SK-N-MC (cell line): ENCODE data around the gene GLYATL1B.
"Not testable (repeated sequence)": the region's sequence is repeated elsewhere in the genome, so short reads cannot be mapped to it uniquely, and the experiment has no call there.

Experiments
- EZH2 ChIP-seq: fragments of 200-600 bp; sonication (generic); IDR thresholded peaks from one replicate; pipeline ENCODE4 v1.6.1; 2017; ENCODE audit warnings: antibody characterized with exemption
- POLR2AphosphoS5 ChIP-seq: IDR thresholded peaks from 2 replicates; pipeline ENCODE4 v1.6.1; 2012; ENCODE audit warnings: mild to moderate bottlenecking, low read depth, low read length, borderline replicate concordance

- TF ChIP-seq POLR2AphosphoS5, EZH2: not testable (repeated sequence)
Measured at GRCh38 chr11:59036542-59036941, 49.6 kb upstream of the GLYATL1B start.
